Hematopoietic multipotent progenitor cell treated with erythropoietin and hydrocortisone succinate and interleukin-3 and kit ligand, for 17 days (in vitro differentiated cells): ENCODE data around the gene RNF144B.
"Not testable (repeated sequence)": the region's sequence is repeated elsewhere in the genome, so short reads cannot be mapped to it uniquely, and the experiment has no call there.

Source experiments
- DNase-seq: peaks from one replicate; pipeline ENCODE4 v3.0.0-alpha.2; 2015; ENCODE audit warnings: low spot score

Gene RNF144B

DNA sequence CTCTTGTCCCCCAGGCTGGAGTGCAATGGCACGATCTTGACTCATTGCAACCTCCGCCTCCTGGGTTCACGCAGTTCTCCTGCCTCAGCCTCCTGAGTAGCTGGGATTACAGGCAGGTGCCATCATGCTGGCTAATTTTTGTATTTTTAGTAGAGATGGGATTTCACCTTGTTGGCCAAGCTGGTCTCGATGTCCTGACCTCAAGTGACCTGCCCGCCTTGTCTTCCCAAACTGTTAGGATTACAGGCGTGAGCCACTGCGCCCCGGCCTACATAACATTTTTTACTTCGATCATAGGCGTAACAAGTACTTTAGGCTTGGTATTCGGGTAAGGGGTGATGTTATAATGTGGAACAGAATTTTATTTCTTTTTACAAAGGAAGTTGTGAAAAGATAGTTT is 22.5 kb downstream of the RNF144B start:
- DNase-seq, result not testable (repeated sequence)

GRCh38 chr6:18410412-18410811 is 23.3 kb downstream of the RNF144B start:
- DNase-seq, result no peak

GRCh38 chr6:18412068-18412467 is 24.9 kb downstream of the RNF144B start:
- DNase-seq, result no peak

DNA sequence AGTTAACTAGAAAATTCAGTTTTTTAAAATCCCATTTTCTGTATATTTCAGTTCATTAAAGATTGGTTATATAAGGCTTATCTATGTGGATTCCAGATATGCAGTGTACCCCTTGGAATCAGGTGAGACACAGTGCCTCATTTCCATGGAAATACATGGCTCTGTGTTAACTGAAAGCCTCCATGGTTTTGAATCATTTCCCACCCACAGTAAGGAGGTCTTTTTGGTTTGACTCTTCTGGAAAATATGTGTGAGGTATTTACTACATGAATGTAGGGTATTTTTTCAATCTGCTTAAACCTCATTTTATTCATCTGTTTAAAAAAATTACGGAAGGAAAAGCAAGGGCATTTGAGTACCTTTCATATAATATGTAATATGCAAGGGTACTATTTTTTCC is 25.5 kb downstream of the RNF144B start:
- DNase-seq, result no peak

DNA sequence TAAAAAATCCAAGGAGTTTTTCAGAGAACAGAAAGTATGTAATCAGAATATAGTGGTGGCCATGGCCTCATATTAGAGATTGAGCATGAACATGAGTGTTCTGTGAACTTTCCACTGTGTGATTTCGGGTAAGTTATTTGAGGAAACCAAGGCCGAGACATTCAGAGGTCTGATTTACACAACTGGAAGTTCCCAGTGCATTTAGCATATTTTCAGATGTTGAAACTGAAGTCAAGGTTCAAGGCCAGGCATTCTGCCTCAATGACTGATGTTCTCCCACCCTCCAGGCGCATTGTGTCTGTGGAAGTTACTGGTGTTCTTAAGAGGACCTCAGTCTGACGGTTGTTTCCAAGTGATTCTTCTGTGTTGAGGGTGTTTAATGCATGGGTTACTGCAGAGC is 26.2 kb downstream of the RNF144B start:
- no peak for DNase-seq

DNA sequence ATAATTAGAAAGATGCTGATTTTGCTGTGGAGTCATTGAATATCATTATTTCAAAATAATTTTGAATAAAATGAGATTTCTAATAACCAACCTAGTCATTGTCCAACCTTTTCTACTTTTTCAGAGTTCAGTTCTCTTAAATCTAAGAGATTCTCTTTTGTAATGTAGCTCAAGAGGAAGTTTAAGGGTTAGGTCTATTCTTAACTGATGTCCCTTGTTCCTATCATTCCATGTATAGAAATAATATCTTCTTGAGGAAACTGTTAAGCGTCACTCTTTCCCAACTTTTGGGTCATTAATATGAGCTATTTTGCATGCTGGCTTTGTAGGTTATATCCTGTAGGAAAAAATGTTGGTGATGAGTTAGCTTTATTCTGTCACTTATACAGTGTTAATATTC is 27.0 kb downstream of the RNF144B start:
- DNase-seq, result no peak

DNA sequence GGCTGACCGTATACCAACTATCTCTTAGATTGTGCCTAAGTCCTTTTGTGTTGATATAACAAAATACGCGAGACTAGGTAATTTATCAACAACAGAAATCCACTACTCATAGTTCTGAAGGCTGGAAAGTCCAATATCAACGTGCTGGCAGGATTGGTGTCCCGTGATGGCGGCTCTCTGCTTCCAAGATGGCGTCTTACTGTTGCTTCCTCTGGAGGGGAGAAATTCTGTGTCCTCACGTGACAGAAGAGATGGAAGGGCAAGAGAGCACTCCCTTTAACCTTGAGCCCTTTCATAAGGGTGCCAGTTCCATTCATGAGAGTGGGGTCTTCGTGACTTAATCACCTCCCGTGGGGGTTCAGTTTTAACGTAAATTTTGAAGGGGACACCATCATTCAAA is 28.1 kb downstream of the RNF144B start:
- no peak for DNase-seq

DNA sequence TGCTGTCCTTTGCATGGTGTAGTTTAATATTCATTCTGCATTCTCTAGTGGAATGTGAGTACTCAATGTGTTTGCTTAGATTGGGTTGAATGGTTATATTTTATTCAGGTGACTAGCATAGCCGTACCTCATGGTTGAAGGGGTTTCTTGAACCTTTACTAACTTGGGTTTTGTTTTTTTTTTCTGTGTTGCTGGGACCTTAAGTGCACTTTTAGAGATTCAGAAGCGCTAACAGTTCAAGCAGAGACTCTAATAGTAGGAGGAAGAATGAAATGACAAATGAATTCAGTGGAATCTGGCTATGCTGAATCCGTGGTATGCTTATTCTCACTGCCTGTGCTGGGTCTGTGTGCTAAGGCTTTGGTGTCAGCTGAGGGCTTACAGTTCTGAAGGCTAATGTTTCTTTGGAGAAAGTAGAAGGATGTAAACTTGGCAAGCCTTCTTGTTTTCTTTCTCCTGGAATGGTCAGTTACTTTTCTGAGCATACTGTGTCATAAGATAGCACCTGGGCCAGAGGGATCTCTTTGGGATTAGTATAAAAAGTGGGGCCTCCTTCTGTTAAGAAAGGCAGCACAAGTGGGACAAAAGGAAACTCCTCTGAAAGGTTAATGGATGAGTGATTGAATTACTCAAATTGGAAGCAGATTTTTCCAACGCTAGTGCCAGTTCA is 28.7 kb downstream of the RNF144B start:
- DNase-seq, result no peak

- DNase-seq, result no peak
Measured at GRCh38 chr6:18416341-18416679, 29.2 kb downstream of the RNF144B start.

DNA sequence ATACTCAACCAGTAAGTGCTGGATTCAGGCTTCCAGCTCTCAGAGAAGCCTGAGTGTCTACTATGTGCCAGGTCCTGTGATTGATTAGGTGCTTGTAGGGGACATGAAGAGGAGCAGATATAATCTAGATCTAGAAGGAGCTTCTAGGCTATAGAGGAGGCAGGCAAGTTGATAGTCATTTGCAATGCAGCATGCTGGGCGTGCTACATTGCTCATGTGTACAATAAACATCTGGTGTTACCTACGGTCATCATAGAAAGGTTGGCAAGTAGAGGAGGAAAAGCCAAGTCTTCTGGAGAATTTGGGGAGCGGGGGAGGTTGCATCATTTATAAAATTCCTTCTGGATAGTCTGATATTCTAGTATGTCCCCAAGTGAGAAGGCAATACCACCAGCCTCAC is 33.2 kb downstream of the RNF144B start:
- DNase-seq, result no peak

DNA sequence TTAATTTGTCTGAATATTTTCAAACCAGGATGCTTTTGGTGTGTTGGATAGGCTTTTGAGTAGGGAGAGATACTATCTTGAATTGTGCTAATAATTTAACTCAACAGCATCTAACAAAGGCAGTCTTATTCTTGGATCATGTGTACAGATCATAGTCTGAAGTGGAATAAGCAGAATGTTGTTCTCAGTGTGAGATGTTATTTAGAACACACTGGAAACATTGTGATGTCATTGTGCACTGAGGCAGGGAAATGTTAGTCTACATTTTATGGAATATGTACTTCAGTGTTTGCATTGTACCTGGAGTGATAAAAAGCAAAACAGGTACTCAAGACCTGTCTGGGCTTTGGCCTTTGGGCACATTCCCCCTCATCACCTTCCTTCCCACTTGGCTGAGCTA is 35.0 kb downstream of the RNF144B start:
- no peak for DNase-seq

DNA sequence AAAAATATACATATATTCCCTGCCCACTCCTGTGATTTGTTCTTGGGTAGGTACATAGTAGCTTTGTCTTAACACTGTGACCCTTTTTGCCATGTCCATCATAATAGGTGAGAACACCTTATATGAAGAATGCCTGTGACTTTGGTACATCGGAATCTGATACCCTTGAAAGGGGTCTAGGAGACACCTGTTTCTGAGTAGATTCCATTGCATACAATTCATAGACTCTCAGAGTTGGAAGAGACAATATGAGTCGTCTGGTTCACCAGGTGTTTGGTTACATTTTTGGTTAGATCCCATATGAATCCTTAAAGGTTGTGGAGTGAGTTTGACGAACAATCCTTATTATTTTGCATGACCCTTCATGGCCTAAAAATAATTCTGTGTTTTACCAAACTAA is 36.3 kb downstream of the RNF144B start:
- no peak for DNase-seq

- no peak for DNase-seq
Measured at GRCh38 chr6:18424201-18424600, 37.1 kb downstream of the RNF144B start.

DNA sequence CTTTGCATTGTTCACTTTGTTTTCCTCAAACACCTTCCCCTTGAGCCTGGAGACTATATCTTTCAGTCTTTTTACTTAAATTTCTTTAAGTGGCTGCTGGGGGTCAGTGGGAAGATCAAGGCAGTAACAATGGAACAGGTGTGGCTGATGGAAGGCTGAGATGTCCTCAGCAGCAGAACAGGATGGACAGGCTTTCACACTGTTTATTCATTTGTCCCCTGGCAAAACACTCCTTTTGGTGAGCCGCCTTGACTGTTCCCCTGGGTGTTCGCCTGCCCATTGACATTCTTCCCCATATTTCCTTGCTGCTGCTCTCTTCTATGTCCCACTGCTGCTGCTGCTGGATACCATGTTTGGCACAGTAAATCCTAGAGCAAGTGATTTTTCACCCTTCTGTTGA is 38.1 kb downstream of the RNF144B start:
- no peak for DNase-seq

DNA sequence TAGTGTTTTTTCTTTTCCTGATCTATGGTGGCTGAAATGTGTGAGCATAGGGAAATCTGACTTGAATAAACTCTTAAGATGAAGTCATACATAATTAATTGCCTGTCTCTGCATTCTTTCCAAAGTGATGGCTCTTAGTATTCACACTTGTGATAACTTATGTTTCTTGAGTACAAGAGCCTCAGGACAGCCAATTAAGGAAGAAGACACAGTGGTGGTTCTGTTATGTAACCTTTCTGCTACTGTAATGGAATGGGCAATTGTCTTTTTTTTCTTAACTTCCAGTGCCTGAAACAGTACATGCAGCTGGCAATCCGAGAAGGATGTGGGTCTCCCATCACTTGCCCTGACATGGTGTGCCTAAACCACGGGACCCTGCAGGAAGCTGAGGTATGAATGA is 40.1 kb downstream of the RNF144B start:
- no peak for DNase-seq

DNA sequence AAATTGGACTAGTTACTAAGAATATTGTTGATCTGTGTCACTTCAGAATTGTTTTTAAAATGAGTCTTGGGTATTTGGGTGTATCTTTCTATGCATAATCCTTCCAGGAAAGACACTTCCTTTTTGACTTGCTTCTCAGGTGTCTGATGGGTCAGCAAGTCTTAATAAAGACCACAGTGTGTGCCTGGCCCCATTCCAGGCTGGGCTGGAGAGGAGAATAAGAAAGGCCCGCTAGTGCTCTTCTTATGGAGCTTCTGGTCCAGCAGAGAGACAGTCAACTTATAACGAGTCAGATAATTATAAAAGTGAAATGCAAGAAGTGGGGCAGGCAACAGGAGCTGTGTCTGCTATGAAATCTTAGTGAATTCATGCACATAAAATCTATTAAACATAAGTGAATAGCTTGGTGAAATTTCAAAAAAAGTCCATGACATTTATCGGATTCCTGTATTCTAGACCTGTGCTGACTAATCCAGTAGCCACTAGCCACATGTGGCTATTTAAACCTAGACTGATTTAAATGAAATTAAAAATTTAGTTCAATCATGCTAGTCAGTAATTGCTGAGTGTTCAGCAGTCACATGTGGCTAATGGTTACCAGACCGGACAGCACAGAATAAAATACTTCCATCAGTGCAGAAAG is 42.6 kb downstream of the RNF144B start:
- no peak for DNase-seq

GRCh38 chr6:18431581-18431980 is 44.4 kb downstream of the RNF144B start:
- no peak for DNase-seq

- no peak for DNase-seq
Measured at GRCh38 chr6:18432180-18432579, 45.0 kb downstream of the RNF144B start.

DNA sequence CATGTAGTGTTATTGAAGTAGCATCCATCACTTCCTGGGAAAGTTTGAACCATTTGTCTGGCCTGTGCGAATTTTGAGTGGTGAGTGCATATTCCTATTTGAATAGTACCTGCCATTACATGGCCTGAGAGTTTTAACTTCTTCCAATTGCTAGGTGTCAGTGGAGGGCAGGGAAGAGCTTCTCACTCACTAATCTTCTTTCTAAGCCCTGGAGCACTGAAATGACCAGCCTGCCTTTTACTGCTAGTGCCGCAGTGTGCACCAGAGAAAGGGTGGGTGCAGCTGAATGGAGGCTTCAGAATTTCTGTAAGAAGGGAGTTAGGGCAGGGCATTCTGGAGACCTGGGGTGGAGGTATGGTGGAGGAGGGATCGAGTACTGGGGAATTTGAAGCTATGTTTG is 45.5 kb downstream of the RNF144B start:
- no peak for DNase-seq

GRCh38 chr6:18433059-18433458 is 45.9 kb downstream of the RNF144B start:
- no peak for DNase-seq

DNA sequence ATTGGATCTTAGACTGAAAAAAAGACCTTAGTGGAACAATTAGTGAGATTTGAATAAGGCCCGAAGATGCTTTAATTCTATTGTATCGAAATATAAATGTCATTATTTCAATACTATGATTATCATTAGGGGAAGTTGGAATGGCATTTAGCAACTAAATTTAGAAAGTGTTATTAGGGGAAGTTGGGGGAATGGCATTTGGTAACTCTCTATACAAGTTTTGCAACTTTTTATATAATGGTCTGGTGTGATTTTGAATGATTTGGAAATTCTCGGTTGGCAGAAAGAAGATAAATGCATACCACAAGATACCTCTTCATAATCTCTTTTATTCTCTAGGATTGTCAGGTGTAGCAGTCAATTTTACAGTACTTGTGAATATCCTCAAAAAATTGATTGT is 49.2 kb downstream of the RNF144B start:
- no peak for DNase-seq

DNA sequence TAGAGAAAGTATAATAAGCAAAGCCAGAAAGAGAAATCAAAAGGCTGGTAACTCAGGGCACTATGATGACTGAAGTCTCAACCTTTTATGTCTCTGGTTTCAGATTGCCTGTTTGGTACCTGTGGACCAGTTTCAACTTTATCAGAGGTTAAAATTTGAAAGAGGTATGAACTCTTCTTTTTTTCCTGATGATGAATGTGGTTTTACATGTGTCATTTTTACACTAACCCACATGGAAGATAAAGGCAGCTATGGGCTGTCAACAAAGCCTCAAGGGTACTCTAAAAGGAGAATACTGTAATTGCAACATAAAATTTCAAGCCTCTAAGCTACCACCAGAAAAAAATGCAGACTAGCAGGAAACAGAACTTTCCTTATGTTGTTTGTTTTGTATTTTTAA is 52.4 kb downstream of the RNF144B start:
- DNase-seq, result no peak

DNA sequence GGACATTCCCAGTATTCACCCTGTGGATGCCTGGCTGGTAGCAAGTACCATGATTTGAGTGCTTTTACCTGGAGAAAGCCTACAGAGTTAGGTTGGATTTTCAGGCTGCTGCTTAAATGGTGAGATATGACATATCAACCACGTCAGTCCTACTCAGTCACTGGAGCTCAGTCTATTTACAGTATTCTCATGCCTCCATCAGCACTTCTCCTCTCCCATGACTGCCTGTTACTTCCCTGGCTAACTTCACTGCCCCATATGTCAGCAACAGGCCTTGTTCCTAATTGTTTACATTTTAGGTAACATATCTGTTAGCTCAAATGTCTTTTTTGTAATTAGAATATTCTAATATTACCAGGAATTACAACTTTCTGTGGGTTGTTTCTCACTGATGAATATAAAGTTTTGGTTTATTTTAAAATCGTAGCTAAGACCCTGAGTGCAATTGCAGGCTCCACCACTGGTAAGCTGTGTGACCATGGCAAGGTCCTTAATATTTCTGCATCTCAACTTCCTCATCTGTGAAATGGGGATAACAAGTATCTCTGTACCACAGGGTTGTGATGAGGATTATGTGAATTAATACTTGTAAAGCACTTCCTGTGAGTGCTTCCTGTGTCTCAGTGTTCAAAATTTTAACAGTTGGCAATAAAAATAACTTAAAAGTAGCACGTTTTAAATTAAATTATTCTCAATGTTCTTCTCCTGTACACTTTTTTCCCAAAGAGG is 54.3 kb downstream of the RNF144B start:
- DNase-seq, result no peak

- DNase-seq, result no peak
Measured at GRCh38 chr6:18444111-18444510, 57.0 kb downstream of the RNF144B start.
